ENCODE results near the gene SMIM14.

SMIM14 gene

GRCh38 chr4:39574946-39575345 is 63.7 kb downstream of the SMIM14 start:
- in situ Hi-C loops (cut with MboI; ENCODE audit: low sequenced_read_pairs, unreplicated experiment): no loop called here
- DNase-seq (ENCODE audit: low spot score): no peak
- TF ChIP-seq CTCF (IDR thresholded peaks at IDR 0.05; ENCODE audit: borderline replicate concordance, control extremely low read depth, extremely low read depth, insufficient read depth, missing control alignments): no peak

- TF ChIP-seq CTCF (IDR thresholded peaks at IDR 0.05; ENCODE audit: borderline replicate concordance, control extremely low read depth, extremely low read depth, insufficient read depth, missing control alignments): no peak
- in situ Hi-C loops (cut with MboI; ENCODE audit: low sequenced_read_pairs, unreplicated experiment): no loop called here
- no peak for DNase-seq (ENCODE audit: low spot score)
Measured at GRCh38 chr4:39571504-39571903, 67.2 kb downstream of the SMIM14 start.

GRCh38 chr4:39571054-39571453 is 67.6 kb downstream of the SMIM14 start:
- DNase-seq (ENCODE audit: low spot score): no peak
- no peak for TF ChIP-seq CTCF (IDR thresholded peaks at IDR 0.05; ENCODE audit: borderline replicate concordance, control extremely low read depth, extremely low read depth, insufficient read depth, missing control alignments)
- in situ Hi-C loops (cut with MboI; ENCODE audit: low sequenced_read_pairs, unreplicated experiment): no loop called here

GRCh38 chr4:39569209-39569608 is 69.5 kb downstream of the SMIM14 start:
- no peak for TF ChIP-seq CTCF (IDR thresholded peaks at IDR 0.05; ENCODE audit: borderline replicate concordance, control extremely low read depth, extremely low read depth, insufficient read depth, missing control alignments)
- in situ Hi-C loops (cut with MboI; ENCODE audit: low sequenced_read_pairs, unreplicated experiment): no loop called here
- DNase-seq (ENCODE audit: low spot score): peak; percentile 20

- in situ Hi-C loops (cut with MboI; ENCODE audit: low sequenced_read_pairs, unreplicated experiment): no loop called here
- no peak for TF ChIP-seq CTCF (IDR thresholded peaks at IDR 0.05; ENCODE audit: borderline replicate concordance, control extremely low read depth, extremely low read depth, insufficient read depth, missing control alignments)
- DNase-seq (ENCODE audit: low spot score): peak; percentile 55
Measured at GRCh38 chr4:39568805-39569204, 69.9 kb downstream of the SMIM14 start.

GRCh38 chr4:39565878-39566600 is 72.6 kb downstream of the SMIM14 start:
- no peak for TF ChIP-seq CTCF (IDR thresholded peaks at IDR 0.05; ENCODE audit: borderline replicate concordance, control extremely low read depth, extremely low read depth, insufficient read depth, missing control alignments)
- DNase-seq (ENCODE audit: low spot score): no peak
- in situ Hi-C loops (cut with MboI; ENCODE audit: low sequenced_read_pairs, unreplicated experiment): no loop called here
